GM18951 (cell line): ENCODE data around the gene C12orf43.

Experiments used
- POLR2A ChIP-seq: IDR thresholded peaks from 4 replicates; pipeline ENCODE4 v1.6.1; 2011; ENCODE audit warnings: mild to moderate bottlenecking; ENCODE audit not compliant: insufficient read length, insufficient read depth; ENCODE audit errors: extremely low read depth
- in situ Hi-C: fragments of 300-500 bp; cut with MboI; formaldehyde crosslinking; loops from one replicate; pipeline ENCODE4 v1.12.0; 2022; ENCODE audit warnings: low sequenced_read_pairs, mixed read lengths, inconsistent platforms; ENCODE audit not compliant: unreplicated experiment

The C12orf43 gene

DNA sequence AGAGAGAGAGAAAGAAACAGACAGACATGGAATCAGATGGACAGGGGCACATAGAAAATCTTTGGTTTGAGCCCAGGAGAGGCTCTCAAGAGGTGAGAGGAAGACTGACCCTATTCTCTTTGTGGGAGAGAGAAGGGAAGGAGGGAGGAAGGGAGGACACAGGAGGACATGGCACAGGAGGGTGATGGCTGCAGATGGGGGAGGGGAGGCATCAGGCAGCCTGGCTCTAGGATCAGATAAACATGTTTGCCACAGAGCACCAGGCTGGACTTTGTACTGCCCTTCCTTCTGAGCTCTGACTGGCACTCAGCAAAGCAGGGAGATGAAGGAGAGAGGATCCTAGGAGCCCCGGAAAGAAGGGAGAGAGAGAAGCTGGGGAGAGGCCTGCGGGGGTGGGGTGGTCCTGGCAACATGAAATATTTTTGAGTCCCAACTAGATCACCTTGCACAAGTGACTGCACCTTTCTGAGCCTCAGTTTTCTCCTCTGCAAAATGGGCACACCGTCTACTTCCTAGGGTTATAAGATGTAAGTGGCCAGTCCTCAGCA, 31.9 kb downstream of the C12orf43 start:
- in situ Hi-C loops = no loop called here
- no peak for TF ChIP-seq POLR2A

- in situ Hi-C loops = no loop called here
- TF ChIP-seq POLR2A = no peak
These were observed 32.5 kb downstream of the C12orf43 start for GRCh38 chr12:120983759-120984158.

GRCh38 chr12:120982659-120983058, 33.6 kb downstream of the C12orf43 start:
- no peak for TF ChIP-seq POLR2A
- in situ Hi-C loops = no loop called here

DNA sequence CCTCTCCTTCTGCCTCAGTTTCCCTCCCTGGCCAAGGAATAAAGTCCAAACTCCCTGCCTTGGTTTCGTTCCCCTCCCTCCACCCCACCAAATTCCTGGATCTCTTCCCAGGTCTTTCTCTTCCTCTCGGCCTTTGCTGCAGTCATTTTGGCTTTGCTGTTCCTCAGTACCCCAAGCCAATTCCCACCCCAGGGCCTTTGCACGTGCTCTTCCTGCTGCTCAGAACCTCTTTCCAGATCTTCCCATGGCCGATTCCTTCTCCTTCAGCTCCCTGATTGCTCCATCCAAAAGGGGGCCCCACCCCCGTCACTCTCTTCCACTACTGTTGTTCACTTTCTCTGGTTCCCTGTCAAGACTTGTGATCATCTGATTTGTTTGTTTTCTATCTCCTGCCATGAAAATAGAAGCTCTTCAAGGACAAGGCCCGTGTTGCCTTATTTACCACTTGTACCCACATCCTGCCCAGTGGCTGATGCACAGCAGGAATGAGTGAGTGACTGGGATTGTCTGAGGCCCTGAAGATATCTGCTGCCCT, 34.8 kb downstream of the C12orf43 start:
- no peak for TF ChIP-seq POLR2A
- in situ Hi-C loops = no loop called here

DNA sequence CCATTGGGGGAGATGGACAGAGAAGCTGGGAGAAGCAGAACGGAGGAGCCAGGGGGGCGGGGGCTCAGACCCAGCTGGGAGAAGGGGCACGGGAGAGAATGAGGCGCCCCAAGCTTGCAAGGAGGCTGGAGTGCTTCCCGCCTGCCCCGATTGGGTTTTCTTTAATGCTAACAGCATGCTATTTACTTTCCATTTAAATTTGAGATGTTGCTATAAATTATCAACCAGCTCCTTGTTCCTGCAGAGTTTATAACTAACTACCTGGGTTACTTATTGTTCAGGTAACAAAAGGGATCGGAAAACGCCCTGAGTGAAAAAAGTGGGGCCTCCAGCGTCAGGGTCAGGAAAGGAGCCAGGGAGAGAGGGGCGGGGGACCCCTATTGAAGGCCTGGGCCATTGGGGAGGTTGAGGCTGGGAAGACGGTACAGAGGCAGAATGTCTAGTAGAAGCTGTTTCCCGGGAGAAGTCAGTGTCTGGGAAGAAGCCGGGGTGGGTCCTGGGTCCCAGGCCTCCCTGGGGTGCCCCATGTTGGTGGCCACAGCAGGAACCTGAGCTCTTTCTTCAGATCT, 35.4 kb downstream of the C12orf43 start:
- in situ Hi-C loops = no loop called here
- no peak for TF ChIP-seq POLR2A

DNA sequence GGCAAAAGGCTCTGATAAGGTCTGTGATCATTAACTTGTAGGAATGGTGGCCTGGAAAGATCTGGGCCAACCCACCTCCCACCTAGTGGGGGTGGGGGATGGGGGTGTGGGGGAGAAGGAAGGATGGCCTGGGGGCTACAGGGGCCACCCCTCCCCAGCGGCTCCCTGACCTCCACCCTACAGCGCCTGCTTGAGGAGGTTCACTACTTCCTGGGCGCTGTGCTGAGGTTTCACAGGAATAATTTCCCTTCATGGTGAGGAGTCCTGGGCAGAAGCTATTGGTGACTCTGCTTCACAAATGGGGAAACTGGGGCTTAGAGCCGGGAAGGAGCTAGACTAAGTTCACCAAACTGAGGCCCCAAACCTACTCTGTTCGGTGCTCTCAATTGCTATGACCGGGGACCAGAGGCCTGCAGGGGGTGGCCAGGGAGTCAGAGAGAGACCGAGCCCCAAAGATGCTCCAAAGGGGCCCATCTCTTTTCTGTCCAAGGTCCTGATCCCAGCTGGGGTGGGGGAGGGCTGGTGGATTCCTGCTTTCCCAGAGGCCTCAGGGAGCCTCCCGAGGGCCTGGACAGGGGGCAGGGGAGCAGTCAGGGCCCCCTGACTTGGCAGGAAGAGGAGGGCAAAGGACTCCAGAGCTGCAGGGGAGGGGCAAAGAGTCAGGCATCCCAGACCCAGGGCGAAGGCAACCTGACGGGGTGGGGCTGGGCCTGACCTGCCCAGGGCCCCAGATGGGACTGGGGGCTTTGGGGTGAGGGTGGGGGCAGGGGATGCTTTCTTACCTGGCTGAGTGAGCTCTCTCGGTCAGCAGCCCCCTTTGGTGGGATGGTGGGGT, 36.2 kb downstream of the C12orf43 start:
- no peak for TF ChIP-seq POLR2A
- in situ Hi-C loops = no loop called here

GRCh38 chr12:120979220-120979861, 36.9 kb downstream of the C12orf43 start:
- in situ Hi-C loops = no loop called here
- no peak for TF ChIP-seq POLR2A

DNA sequence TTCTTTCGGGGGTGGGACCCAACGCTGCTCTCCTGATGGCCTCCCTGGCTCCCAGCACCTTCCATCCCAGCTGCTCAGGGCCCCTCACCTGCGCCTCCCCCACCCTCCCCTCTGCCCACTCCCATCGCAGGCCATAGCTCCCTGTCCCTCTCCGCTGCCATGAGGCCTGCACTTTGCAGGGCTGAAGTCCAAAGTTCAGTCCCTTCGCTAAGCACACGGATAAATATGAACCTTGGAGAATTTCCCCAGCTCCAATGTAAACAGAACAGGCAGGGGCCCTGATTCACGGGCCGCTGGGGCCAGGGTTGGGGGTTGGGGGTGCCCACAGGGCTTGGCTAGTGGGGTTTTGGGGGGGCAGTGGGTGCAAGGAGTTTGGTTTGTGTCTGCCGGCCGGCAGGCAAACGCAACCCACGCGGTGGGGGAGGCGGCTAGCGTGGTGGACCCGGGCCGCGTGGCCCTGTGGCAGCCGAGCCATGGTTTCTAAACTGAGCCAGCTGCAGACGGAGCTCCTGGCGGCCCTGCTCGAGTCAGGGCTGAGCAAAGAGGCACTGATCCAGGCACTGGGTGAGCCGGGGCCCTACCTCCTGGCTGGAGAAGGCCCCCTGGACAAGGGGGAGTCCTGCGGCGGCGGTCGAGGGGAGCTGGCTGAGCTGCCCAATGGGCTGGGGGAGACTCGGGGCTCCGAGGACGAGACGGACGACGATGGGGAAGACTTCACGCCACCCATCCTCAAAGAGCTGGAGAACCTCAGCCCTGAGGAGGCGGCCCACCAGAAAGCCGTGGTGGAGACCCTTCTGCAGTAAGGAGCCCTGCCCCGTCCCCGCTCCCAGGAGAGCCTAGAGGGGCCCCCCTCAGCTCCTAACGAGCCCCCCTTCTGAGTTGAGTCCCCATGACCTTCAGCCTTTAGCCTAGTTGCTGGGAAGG, 37.7 kb downstream of the C12orf43 start, which contains the start of gene HNF1A:
TSS of gene HNF1A (plus strand) at position 248 of the 924 bp plus-strand sequence. CDS start at position 474, 226 bp downstream.
- in situ Hi-C loops = no loop called here
- TF ChIP-seq POLR2A = no peak

DNA sequence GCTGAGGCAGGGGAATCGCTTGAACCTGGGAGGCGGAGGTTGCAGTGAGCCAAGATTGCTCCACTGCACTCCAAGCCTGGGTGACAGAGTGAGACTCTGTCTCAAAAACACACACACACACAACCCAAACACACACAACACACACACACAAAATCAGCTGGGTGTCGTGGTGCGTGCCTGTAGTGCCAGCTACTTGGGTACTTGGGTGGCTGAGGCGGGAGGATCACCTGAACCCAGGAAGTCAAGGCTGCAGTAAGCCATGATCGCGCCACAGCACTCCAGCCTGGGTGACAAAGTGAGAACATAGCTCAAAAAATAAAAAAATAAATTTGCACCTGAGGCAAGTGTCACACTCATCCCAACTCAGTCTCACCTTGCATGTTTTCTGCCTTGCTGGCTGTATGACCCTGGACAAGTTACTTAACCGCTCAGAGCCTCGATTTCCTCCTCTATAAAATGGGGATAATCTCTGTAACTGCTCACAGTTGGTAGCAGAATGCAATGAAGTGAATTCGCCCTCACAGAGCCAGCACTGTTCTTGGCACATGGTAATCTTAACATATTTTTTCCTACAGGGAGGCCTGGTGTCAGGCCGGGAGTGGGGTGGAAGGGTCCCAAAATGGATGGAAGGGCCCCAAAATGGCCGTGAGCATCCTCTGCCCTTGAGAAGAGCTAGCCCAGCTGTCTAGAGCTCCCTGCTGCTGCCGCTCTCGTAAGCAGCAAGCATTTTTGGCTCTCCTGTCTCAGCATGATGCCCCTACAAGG, 38.6 kb downstream of the C12orf43 start:
- TF ChIP-seq POLR2A = no peak
- in situ Hi-C loops = no loop called here

- in situ Hi-C loops = no loop called here
These were observed 43.3 kb downstream of the C12orf43 start for GRCh38 chr12:120972870-120973543.

More at GRCh38 chr12:120972870-120973543, 43.3 kb downstream of the C12orf43 start:
- TF ChIP-seq POLR2A = no peak
